ENCODE measurements around the gene RRBP1. TPM values are rescaled to one million over a fixed set of nuclear protein-coding genes. Genes with fewer than 3 reads are reported as not detected.

RRBP1 gene
- total RNA-seq, 2 donors from 2014 or later: 402 to 509 TPM

- peak overlapping the region; percentile 23 for H3K27ac ChIP-seq
- H3K36me3 ChIP-seq: no peaks in the 10 kb centered on the region
- intact Hi-C loops (cut with DNase I): loop anchor here (5.0 kb wide), 1 partner anchor 38 kb away; the partner anchor contains the start of gene DSTN
- H3K9ac ChIP-seq (ENCODE audit: low read depth in 2 of 2, low read length in 2 of 2): peak overlapping the region in 1 of 2 donors; percentile 69
- TF ChIP-seq CTCF (IDR thresholded peaks at IDR 0.05): no peak
- no peaks in the 10 kb centered on the region for H3K27me3 ChIP-seq
- peaks cover 30% of the 10 kb centered on the region for H3K4me1 ChIP-seq
- H3K9me3 ChIP-seq: no peaks in the 10 kb centered on the region
- no peak overlapping the region for H3K4me3 ChIP-seq
- DNase-seq: no peak
Observed at GRCh38 chr20:17609811-17610377, 72.1 kb downstream of the RRBP1 start.

GRCh38 chr20:17608701-17609497, 73.1 kb downstream of the RRBP1 start:
- Histone ChIP-seq H3K27me3 (no peaks in the 10 kb centered on the region), H3K9ac (ENCODE audit: low read depth in 2 of 2, low read length in 2 of 2) (no peak overlapping the region), H3K36me3 (no peaks in the 10 kb centered on the region), H3K4me3 (no peak overlapping the region), H3K9me3 (no peaks in the 10 kb centered on the region), H3K4me1 (peaks cover 23% of the 10 kb centered on the region), H3K27ac (no peak overlapping the region)
- intact Hi-C loops (cut with DNase I): no loop called here
- TF ChIP-seq CTCF (IDR thresholded peaks at IDR 0.05): no peak
- no peak for DNase-seq

- Histone ChIP-seq H3K9me3 (no peaks in the 10 kb centered on the region), H3K27me3 (no peaks in the 10 kb centered on the region), H3K4me3 (no peak overlapping the region), H3K9ac (ENCODE audit: low read depth in 2 of 2, low read length in 2 of 2) (no peak overlapping the region), H3K36me3 (no peaks in the 10 kb centered on the region), H3K27ac (peak overlapping the region; percentile 49), H3K4me1 (peaks cover 29% of the 10 kb centered on the region)
- intact Hi-C loops (cut with DNase I): no loop called here
- DNase-seq: no peak
- TF ChIP-seq CTCF (IDR thresholded peaks at IDR 0.05): no peak
Observed at GRCh38 chr20:17606001-17606400, 76.0 kb downstream of the RRBP1 start.

- H3K27ac ChIP-seq: peak overlapping the region; percentile 49
- TF ChIP-seq CTCF (IDR thresholded peaks at IDR 0.05): no peak
- peaks cover 22% of the 10 kb centered on the region for H3K4me1 ChIP-seq
- H3K4me3 ChIP-seq: no peak overlapping the region
- H3K9ac ChIP-seq (ENCODE audit: low read depth in 2 of 2, low read length in 2 of 2): peak overlapping the region in 1 of 2 donors; percentile 35
- H3K9me3 ChIP-seq: no peaks in the 10 kb centered on the region
- intact Hi-C loops (cut with DNase I): no loop called here
- peak; percentile 65 for DNase-seq
- H3K36me3 ChIP-seq: no peaks in the 10 kb centered on the region
- no peaks in the 10 kb centered on the region for H3K27me3 ChIP-seq
Observed at GRCh38 chr20:17605131-17605660, 76.8 kb downstream of the RRBP1 start.

GRCh38 chr20:17602493-17602892, 79.5 kb downstream of the RRBP1 start:
- H3K27ac ChIP-seq: no peak overlapping the region
- H3K4me3 ChIP-seq: no peak overlapping the region
- H3K27me3 ChIP-seq: no peaks in the 10 kb centered on the region
- intact Hi-C loops (cut with DNase I): no loop called here
- no peak for TF ChIP-seq CTCF (IDR thresholded peaks at IDR 0.05)
- H3K9me3 ChIP-seq: no peaks in the 10 kb centered on the region
- H3K9ac ChIP-seq (ENCODE audit: low read depth in 2 of 2, low read length in 2 of 2): no peak overlapping the region
- H3K4me1 ChIP-seq: peaks cover 22% of the 10 kb centered on the region
- no peaks in the 10 kb centered on the region for H3K36me3 ChIP-seq
- DNase-seq: no peak

Measured in colonic mucosa (tissue), 4 donors.